Omental fat pad (tissue), 4 donors: ENCODE results near the gene PRMT3. TPM values are rescaled to one million over a fixed set of nuclear protein-coding genes. Genes with fewer than 3 reads are reported as not detected.

Experiments used
- ATAC-seq: fragments of 150-250 bp; one replicate; pipeline ENCODE4 v1.9.1; 2016; ENCODE audit warnings: mild to moderate bottlenecking, moderate library complexity; ENCODE audit not compliant: low FRiP score
- DNase-seq: peaks from one replicate; pipeline ENCODE4 v3.0.0-alpha.2; 2019; ENCODE audit warnings: low spot score
- CTCF ChIP-seq, 3 donors: fragments of 450-650 bp; IDR thresholded peaks; one replicate each; pipeline ENCODE4 v1.5.1; 2016 to 2017; ENCODE audit warnings: antibody characterized with exemption in 3 of 3, mild to moderate bottlenecking in 3 of 3, moderate library complexity in 2 of 3
- total RNA-seq, 4 donors: library from RNA; depleted of rRNA; stranded (reverse); fragments of >200 nt; gene quantifications; one replicate each; pipeline ENCODE4 v1.1.0, GENCODE V29; 2016

Gene PRMT3
- total RNA-seq, 4 donors from 2014 or later = 13.8 to 21.0 (median 16.0) TPM

- ATAC-seq (no peak), DNase-seq (no peak)
- no peak for TF ChIP-seq CTCF (IDR thresholded peaks at IDR 0.05)
Measured at GRCh38 chr11:20501971-20502370, 114.5 kb downstream of the PRMT3 start.

GRCh38 chr11:20511982-20512381, 124.5 kb downstream of the PRMT3 start:
- ATAC-seq = no peak
- DNase-seq = no peak
- TF ChIP-seq CTCF (IDR thresholded peaks at IDR 0.05) = no peak

- no peak for TF ChIP-seq CTCF (IDR thresholded peaks at IDR 0.05)
- ATAC-seq = no peak
- no peak for DNase-seq
Measured at GRCh38 chr11:20512869-20513268, 125.4 kb downstream of the PRMT3 start.

- no peak for TF ChIP-seq CTCF (IDR thresholded peaks at IDR 0.05)
- DNase-seq (no peak), ATAC-seq (no peak)
Measured at GRCh38 chr11:20518323-20518834, 130.9 kb downstream of the PRMT3 start.

- no peak for TF ChIP-seq CTCF (IDR thresholded peaks at IDR 0.05)
- DNase-seq (no peak), ATAC-seq (no peak)
Measured at GRCh38 chr11:20522536-20522935, 135.0 kb downstream of the PRMT3 start.

GRCh38 chr11:20529757-20530156, 142.2 kb downstream of the PRMT3 start:
- no peak for DNase-seq
- ATAC-seq = no peak
- TF ChIP-seq CTCF (IDR thresholded peaks at IDR 0.05) = no peak

- DNase-seq = no peak
Measured at GRCh38 chr11:20530942-20531703, 143.6 kb downstream of the PRMT3 start.

More at GRCh38 chr11:20530942-20531703, 143.6 kb downstream of the PRMT3 start:
- no peak for TF ChIP-seq CTCF (IDR thresholded peaks at IDR 0.05)
- ATAC-seq = no peak
